ENCODE results near the gene LRRC8A.
A peak's percentile ranks its signal among the peaks of the same experiment; 100 is the strongest.
"Not testable (repeated sequence)": the region's sequence is repeated elsewhere in the genome, so short reads cannot be mapped to it uniquely, and the experiment has no call there.

Gene LRRC8A

GRCh38 chr9:128923493-128923883, 41.6 kb downstream of the LRRC8A start:
- no peak for DNase-seq

DNA sequence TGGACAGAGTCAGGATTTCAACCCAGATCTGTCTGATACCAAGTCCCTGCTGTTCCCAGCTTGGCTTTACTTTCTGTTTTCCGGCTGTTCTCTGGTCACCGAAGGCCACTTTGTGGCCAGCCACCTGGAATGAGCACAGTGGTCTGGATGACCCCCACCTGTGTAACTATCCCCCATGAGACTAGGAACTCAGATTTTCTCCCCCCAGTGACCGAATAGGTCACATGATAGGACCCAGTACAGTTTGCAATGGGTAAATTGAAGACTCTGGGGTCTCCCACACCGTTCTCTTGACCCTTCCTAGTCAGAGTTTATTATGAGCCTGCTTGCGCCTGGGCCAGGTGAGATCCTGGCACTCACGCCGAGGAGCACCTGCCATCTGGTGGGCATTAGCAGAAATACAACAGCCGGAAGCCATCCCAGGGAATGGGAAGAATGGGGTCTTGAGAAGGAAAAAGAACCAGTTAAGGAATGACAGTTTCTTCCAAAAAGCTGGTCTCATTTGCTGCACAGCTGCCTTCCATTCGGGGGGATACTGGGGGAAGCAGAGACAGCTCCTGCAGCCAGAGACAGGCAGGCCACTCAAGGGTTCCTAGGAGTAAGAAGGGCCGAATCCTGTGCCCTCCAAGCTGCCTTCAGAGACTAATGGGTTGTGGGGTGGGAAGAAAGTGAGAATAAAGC, 45.9 kb downstream of the LRRC8A start:
- DNase-seq, result peak; percentile 64 to 68

DNA sequence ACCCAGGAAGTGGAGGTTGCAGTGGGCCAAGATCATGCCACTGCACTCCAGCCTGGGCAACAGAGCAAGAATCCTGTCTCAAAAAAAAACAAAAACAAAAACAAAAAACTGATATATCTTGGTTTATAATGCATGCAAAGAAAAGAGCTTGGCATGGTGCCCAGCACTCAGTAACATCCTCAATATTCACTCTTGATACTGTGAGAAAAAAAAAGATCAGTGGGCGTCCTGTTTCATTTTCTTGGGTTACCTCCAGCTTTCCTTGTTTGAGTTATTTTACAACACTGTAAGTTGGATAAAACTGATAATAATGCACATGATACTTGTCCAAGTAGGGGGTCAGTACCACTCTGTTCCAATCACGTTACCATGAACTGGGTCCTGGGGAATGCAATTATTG, 46.7 kb downstream of the LRRC8A start:
- no peak for DNase-seq

DNA sequence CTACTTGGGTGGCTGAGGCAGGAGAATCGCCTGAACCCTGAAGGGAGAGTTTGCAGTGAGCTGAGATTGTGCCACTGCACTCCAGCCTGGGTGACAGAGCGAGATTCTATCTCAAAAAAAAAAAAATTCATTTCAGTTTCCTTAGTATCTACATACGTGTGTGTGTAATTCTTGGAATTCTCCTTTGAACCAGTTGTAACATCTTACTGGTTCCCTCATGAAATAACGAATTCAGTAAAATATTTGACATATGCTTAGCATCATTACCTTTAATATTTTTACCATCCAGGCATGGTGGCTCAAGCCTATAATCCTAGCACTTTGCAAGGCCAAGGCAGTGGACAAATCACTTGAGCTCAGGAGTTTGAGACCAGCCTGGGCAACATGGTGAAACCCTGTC, 47.6 kb downstream of the LRRC8A start:
- DNase-seq, result no peak

DNA sequence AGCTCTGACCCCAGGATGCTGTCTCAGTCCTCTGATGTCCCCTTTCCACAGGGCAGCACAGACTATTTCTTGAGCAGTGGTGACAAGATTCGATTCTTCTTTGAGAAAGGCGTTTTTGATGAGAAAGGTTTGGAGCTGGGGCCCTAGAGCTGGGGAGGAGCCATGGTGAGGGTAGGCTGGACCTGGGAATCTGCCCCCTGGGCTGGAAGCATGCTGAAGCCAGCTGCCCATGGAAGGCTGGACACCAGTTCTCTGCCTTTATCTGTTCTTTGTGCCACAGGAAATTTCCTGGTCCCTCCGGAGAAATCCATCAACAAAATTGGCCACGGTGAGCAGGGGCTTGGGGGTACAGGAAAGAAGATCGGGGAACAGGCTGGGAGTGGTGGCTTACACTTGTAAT, 51.8 kb downstream of the LRRC8A start:
- no peak for DNase-seq

DNA sequence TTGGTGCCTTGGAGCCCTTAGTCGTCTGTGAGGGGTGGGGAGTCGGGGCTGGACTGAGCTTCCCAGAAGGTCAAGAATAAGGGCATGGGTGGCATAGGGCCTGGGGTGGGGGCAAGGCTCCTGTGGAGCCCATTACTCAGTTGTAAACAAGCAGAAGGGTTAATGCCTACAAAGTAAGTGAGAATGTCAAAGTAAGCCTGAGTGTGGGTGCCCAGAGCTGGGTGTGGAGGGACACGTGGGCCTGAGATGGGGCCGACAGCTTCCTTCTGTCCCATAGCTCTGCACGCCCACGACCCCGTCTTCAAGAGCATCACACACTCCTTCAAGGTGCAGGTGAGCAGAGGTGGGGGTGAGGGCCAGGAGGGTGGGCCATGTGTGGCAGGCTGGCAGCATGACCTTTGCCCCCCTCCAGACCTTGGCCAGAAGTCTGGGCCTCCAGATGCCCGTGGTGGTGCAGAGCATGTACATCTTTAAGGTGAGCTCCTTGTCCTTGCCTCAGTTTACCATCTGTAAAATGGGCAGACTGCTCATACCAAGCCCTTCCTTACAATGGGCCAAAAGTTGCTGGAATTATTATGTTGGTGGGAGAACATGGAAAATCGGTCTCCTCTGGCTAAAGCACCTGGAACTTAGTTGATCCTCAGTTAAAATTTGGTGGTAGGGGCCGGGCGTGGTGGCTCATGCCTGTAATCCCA, 54.4 kb downstream of the LRRC8A start:
- DNase-seq, result no peak

- no peak for DNase-seq
These were observed 55.6 kb downstream of the LRRC8A start for GRCh38 chr9:128937310-128938165.

DNA sequence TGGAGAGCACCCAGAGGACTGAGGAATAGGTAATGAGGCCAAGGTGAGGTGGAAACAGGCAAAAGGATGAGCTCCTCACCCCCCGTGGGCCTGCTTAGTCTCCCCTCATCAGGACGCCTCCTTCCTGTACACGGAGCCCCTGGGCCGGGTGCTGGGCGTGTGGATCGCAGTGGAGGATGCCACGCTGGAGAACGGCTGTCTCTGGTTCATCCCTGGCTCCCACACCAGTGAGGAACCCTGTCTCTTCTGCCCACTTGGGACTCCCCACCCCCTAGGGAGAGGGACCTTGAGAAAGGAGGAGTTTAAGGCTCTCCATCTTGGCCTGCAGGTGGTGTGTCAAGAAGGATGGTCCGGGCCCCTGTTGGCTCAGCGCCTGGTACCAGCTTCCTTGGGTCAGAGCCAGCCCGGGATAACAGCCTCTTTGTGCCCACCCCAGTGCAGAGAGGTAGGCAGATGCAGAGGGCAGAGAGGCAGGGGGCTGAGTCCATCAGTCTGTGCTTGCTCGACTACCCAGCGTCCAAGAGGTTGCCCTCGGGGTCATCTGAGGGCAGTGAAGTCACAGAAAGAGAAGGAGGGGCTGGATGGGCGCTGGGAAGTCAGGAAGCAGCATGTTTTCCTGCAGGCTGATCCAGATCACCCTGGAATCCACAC, 58.5 kb downstream of the LRRC8A start:
- no peak for DNase-seq

DNA sequence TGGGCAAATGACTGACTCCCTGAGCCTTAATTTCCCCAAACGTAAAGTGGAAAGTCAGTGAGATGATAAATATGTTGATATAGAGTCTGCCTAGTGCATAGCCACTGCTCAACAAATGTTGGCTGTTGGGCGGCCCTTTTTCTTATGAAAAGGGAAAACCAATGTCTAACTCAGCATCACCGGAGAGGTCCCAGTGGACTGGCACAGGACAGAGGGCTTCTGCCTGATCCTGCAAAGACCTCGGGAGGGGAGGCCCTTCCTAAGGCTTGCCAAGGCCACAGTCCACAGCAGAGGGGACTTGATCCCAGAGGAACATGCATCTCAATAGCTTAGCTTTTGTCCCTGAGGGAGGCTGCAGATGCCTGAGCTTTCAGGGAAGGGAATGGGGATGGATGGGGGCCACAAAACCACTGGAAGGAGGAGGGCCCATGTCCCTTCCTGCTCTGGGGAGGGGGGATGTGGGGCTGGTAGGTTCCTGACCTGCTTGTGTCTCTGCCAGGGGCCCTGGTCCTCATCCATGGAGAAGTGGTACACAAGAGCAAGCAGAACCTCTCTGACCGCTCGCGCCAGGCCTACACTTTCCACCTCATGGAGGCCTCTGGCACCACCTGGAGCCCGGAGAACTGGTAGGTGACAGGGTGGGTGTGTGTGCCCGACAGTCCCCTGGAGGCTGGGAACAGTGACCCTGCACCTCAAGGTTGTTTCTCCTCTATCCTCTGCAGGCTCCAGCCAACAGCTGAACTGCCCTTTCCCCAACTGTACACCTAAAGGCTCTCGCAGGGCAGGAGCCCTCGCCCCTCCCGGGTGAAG, 59.2 kb downstream of the LRRC8A start:
- DNase-seq, result no peak

DNA sequence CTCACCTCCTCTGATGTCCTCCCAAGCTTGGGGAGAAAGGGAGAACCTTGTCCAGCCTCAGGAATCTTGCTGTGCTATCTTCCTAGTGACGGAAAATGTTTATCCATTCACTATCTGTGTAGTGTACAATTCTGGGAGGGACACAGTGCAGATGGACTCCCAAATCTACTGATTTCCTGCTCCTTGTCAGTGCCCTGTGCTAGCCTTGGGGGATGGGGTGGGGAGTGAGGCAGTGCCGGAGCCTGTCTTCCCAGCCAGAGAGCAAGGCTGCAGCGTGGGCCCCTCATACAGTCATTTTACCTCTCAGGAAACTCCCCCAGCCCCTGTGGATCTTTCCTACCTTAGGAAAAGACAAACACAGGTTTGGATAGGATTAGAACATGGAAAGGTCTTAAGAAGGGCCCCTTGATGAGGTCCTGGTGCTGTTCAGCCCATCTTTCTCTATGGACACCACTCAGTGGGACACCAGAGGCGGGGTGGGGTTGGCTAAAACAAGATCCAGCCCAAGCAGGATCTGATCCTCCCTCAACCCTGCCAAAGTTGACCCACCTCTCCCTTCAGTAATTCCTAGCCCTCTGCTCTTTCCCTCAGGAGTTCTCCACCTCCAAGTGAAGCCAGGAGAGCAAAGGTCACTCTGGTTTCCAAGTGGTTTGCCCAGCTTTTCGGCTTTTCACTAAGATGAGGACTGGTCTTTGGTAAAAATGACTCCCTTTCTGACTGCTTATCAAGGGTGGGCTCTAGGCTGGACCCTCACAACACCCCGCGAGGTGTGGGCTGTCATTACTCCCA, 62.1 kb downstream of the LRRC8A start:
- DNase-seq, result no peak

DNA sequence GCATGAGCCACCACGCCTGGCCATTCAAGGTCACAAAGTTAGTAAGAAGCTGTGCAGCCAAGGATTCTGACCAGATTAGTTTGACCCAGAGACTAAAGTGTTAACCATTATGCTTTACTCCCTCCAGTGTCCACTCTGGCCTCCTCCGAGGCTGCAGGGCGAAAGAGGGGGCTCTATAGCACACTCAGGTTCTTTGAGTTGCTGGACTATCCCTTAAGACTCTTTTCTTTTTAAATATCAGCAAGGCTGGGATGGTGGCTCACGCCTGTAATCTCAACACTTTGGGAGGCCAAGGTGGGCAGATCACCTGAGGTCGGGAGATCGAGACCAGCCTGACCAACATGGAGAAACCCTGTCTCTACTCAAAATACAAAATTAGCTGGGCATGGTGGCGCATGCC, 63.0 kb downstream of the LRRC8A start:
- DNase-seq, result not testable (repeated sequence)

- DNase-seq, result no peak
These were observed 64.0 kb downstream of the LRRC8A start for GRCh38 chr9:128945798-128946501.

- no peak for DNase-seq
These were observed 64.8 kb downstream of the LRRC8A start for GRCh38 chr9:128946571-128947276.

DNA sequence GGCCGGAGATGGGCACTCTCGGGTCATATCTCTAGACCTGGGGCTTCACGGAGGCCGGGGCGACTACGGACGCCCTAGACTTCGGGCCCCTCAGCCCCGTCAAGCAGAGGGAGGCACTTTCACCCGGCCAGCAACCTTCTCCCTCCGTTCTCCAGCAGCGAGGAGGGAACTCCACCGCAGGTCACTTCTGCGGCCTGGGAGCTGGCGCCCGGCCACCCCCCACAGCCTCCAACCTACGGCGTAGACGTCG, 65.3 kb downstream of the LRRC8A start:
- DNase-seq, result no peak

GRCh38 chr9:128947527-128948301, 65.8 kb downstream of the LRRC8A start, which contains the start of the genes DOLK and NUP188:
DOLK (minus strand) TSS chr9:128947603; CDS start chr9:128947303, 300 bp downstream.
NUP188 (plus strand) TSS chr9:128947699; CDS start chr9:128947720, 21 bp downstream.
- DNase-seq, result peak; percentile 100

- not testable (repeated sequence) for DNase-seq
These were observed 79.5 kb downstream of the LRRC8A start for GRCh38 chr9:128961403-128961802.
